PC-9 (cell line): Measurements from ENCODE around the gene LACTB. TPM values are rescaled to one million over a fixed set of nuclear protein-coding genes. Genes with fewer than 3 reads are reported as not detected.

Source experiments
- BruUV-seq: library from RNA; stranded (reverse); fragments of 400-500 nt; replicated peaks from 2 replicates; lab custom pipeline; 2021; lab: Mats Ljungman, UMichigan
- CTCF ChIA-PET: fragments of 300-600 bp; sonication (Branson Sonifier 250); formaldehyde crosslinking; loops from one replicate; lab custom pipeline; 2022; ENCODE audit warnings: antibody characterized with exemption; lab: Charles Lee
- POLR2A ChIA-PET: fragments of 300-600 bp; sonication (Branson Sonifier 250); formaldehyde crosslinking; loops from one replicate; lab custom pipeline; 2022; ENCODE audit warnings: antibody characterized with exemption; ENCODE audit not compliant: unreplicated experiment; lab: Charles Lee
- DNase-seq, 2 experiments: peaks; one replicate each; pipeline versions ENCODE4 v3.0.0 to v3.0.0-alpha.2; 2015 to 2022; ENCODE audit warnings: mixed read lengths in 1 of 2
- H2AFZ ChIP-seq: fragments of 200-600 bp; sonication (generic); 2 replicates; pipeline ENCODE4 v1.8.1; 2017; ENCODE audit warnings: antibody characterized with exemption
- H3F3A ChIP-seq: fragments of 200-600 bp; sonication (generic); 2 replicates; pipeline ENCODE4 v1.8.1; 2017; ENCODE audit warnings: antibody characterized with exemption, mild to moderate bottlenecking, low read depth; ENCODE audit not compliant: insufficient read depth
- H3K27ac ChIP-seq: fragments of 200-600 bp; sonication (generic); 2 replicates; pipeline ENCODE4 v1.6.1; 2016; ENCODE audit warnings: mixed run types
- H3K27me3 ChIP-seq: fragments of 200-600 bp; sonication (generic); 2 replicates; pipeline ENCODE4 v1.6.1; 2016; ENCODE audit warnings: low read depth, mixed run types; ENCODE audit not compliant: insufficient read depth
- H3K36me3 ChIP-seq: fragments of 200-600 bp; sonication (generic); 2 replicates; pipeline ENCODE4 v1.6.1; 2016; ENCODE audit warnings: low read depth, mixed run types
- H3K4me1 ChIP-seq: fragments of 200-600 bp; sonication (generic); replicated peaks from 2 replicates; pipeline ENCODE4 v1.6.1; 2016; ENCODE audit warnings: mixed run types; ENCODE audit not compliant: insufficient read depth
- H3K4me2 ChIP-seq: fragments of 200-600 bp; sonication (generic); 2 replicates; pipeline ENCODE4 v1.6.1; 2017; ENCODE audit warnings: mixed run types
- H3K4me3 ChIP-seq: fragments of 200-600 bp; sonication (generic); 2 replicates; pipeline ENCODE4 v1.6.1; 2016; ENCODE audit warnings: mixed run types
- H3K79me2 ChIP-seq: fragments of 200-600 bp; sonication (generic); 2 replicates; pipeline ENCODE4 v1.6.1; 2017; ENCODE audit warnings: low read depth, mixed run types
- H3K9me2 ChIP-seq: fragments of 200-600 bp; sonication (generic); 2 replicates; pipeline ENCODE4 v1.8.1; 2017; ENCODE audit warnings: mild to moderate bottlenecking; ENCODE audit not compliant: insufficient read depth
- H3K9me3 ChIP-seq: fragments of 200-600 bp; sonication (generic); 2 replicates; pipeline ENCODE4 v1.8.1; 2016; ENCODE audit warnings: low read depth; ENCODE audit not compliant: insufficient read depth
- H4K20me1 ChIP-seq: fragments of 200-600 bp; sonication (generic); 2 replicates; pipeline ENCODE4 v1.8.1; 2017; ENCODE audit not compliant: insufficient read depth
- CTCF ChIP-seq: fragments of 200-600 bp; sonication (generic); conservative IDR thresholded peaks from 2 replicates; pipeline ENCODE4 v1.6.1; 2017; ENCODE audit warnings: mixed run types, antibody characterized with exemption, mild to moderate bottlenecking, moderate library complexity
- EZH2 ChIP-seq: fragments of 200-600 bp; sonication (generic); IDR thresholded peaks from 2 replicates; pipeline ENCODE4 v1.8.0; 2017; ENCODE audit warnings: antibody characterized with exemption, low read depth
- intact Hi-C: fragments of 100-400 bp; cut with micrococcal nuclease; formaldehyde crosslinking; loops from one replicate; pipeline ENCODE4 v1.10.0; 2022; ENCODE audit not compliant: unreplicated experiment
- total RNA-seq: library from RNA; stranded (reverse); gene quantifications from 2 replicates; pipeline ENCODE4 v1.2.3, GENCODE V29; 2021

The LACTB gene
- total RNA-seq, 1 experiment from 2014 or later, result 17.1 TPM

GRCh38 chr15:63124506-63124905 lies 2.8 kb downstream of the LACTB start:
- DNase-seq, result no peak
- peaks cover 2% of the 10 kb centered on the region; the same call in 1 of the 2 replicates for H3K9me2 ChIP-seq
- H3K27ac ChIP-seq, result no peak overlapping the region
- no TSS peak for BruUV-seq
- ChIA-PET CTCF (no interaction called here), POLR2A (no interaction called here)
- TF ChIP-seq EZH2 (no peak), CTCF (no peak)
- H4K20me1 ChIP-seq, result no peaks in the 10 kb centered on the region
- H3K79me2 ChIP-seq, result no peaks in the 10 kb centered on the region
- H3K4me2 ChIP-seq, result no peak overlapping the region
- intact Hi-C loops, result no loop called here
- H3K4me3 ChIP-seq, result no peak overlapping the region
- no peaks in the 10 kb centered on the region for H3K9me3 ChIP-seq
- H3K27me3 ChIP-seq, result no peaks in the 10 kb centered on the region
- no peaks in the 10 kb centered on the region; the same call in 1 of the 2 replicates for H3K36me3 ChIP-seq
- H3F3A ChIP-seq, result no peaks in the 10 kb centered on the region; the same call in 1 of the 2 replicates
- H3K4me1 ChIP-seq, result no peaks in the 10 kb centered on the region; the same call in 1 of the 2 replicates
- no peak overlapping the region for H2AFZ ChIP-seq

- no peak overlapping the region for H3K4me2 ChIP-seq
- H3K4me1 ChIP-seq, result no peaks in the 10 kb centered on the region
- no peak overlapping the region for H2AFZ ChIP-seq
- CTCF ChIA-PET, result no interaction called here
- POLR2A ChIA-PET, result no interaction called here
- peaks cover 2% of the 10 kb centered on the region; the same call in 1 of the 2 replicates for H3K9me2 ChIP-seq
- no peak for DNase-seq
- H3F3A ChIP-seq, result no peaks in the 10 kb centered on the region; the same call in 1 of the 2 replicates
- H3K9me3 ChIP-seq, result no peaks in the 10 kb centered on the region
- no peak overlapping the region for H3K27ac ChIP-seq
- no TSS peak for BruUV-seq
- TF ChIP-seq EZH2 (no peak), CTCF (no peak)
- H3K4me3 ChIP-seq, result no peak overlapping the region
- H3K27me3 ChIP-seq, result no peaks in the 10 kb centered on the region
- H4K20me1 ChIP-seq, result no peaks in the 10 kb centered on the region
- no peaks in the 10 kb centered on the region for H3K79me2 ChIP-seq
- H3K36me3 ChIP-seq, result no peaks in the 10 kb centered on the region; the same call in 1 of the 2 replicates
- intact Hi-C loops, result no loop called here
These were observed 5.1 kb downstream of the LACTB start for GRCh38 chr15:63126726-63127125.

GRCh38 chr15:63133786-63134185 lies 12.1 kb downstream of the LACTB start:
- BruUV-seq, result no TSS peak
- Histone ChIP-seq H3K9me3 (no peaks in the 10 kb centered on the region), H3K27me3 (no peaks in the 10 kb centered on the region), H3K36me3 (no peaks in the 10 kb centered on the region), H3K79me2 (no peaks in the 10 kb centered on the region), H3K4me3 (no peak overlapping the region), H3K4me2 (no peak overlapping the region; the same call in 1 of the 2 replicates), H3F3A (no peaks in the 10 kb centered on the region; the same call in 1 of the 2 replicates), H2AFZ (no peak overlapping the region), H3K4me1 (peaks cover 29% of the 10 kb centered on the region), H3K9me2 (peaks cover 2% of the 10 kb centered on the region; the same call in 1 of the 2 replicates), H4K20me1 (no peaks in the 10 kb centered on the region), H3K27ac (peak overlapping the region; percentile 37)
- CTCF ChIA-PET, result no interaction called here
- no peak for TF ChIP-seq CTCF
- no peak for TF ChIP-seq EZH2
- DNase-seq, result peak in 1 of 2 experiments; percentile 35
- intact Hi-C loops, result no loop called here
- POLR2A ChIA-PET, result interaction anchor here (0.6 kb wide), 1 partner anchor 17 kb away, joined by 3 read pairs; no protein-coding TSS in a partner anchor
